Erythroblast (primary cell): ENCODE data around the gene CCS.

Experiments
- GATA1 ChIP-seq: IDR thresholded peaks from 2 replicates; pipeline ENCODE4 v1.6.1; 2011; ENCODE audit warnings: low read depth, mild to moderate bottlenecking, control low read depth, low read length, moderate library complexity
- POLR2A ChIP-seq: IDR thresholded peaks from 2 replicates; pipeline ENCODE4 v1.6.1; 2011; ENCODE audit warnings: mild to moderate bottlenecking, low read length

DNA sequence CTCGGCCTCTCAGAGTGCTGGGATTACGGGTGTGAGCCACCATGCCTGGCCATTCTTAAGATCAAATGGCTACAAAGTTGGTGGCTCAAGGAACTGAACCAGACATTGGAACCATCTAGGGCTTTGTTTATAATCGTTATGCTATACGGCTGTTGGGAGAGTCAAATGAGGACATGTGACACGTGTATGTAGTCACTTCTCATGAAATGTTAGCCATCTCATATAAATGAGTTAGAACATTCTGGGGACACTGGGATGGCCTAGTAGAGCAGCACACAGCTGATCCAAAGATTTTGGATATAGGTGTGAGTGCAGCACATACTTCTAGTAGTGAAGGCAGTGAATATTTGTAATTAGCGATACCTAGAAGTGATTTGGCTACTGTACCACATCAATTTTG, 38.9 kb downstream of the CCS start:
- TF ChIP-seq POLR2A (no peak), GATA1 (no peak)
